OCI-LY3 (cell line): ENCODE data around the gene SHLD3.

Source experiments
- H2AFZ ChIP-seq: fragments of 200-600, 300-600 bp; shearing (Covaris generic); 2 replicates; pipeline ENCODE4 v1.6.0; 2014; ENCODE audit warnings: antibody characterized with exemption, low read depth, low read length
- H3K27ac ChIP-seq: fragments of 200-600, 300-600 bp; sonication (generic); 2 replicates; pipeline ENCODE4 v1.5.1; 2014; ENCODE audit warnings: mild to moderate bottlenecking, low read length, moderate library complexity, mixed read lengths
- H3K27me3 ChIP-seq: fragments of 200-600, 300-600 bp; sonication (generic); 2 replicates; pipeline ENCODE4 v1.6.1; 2014; ENCODE audit warnings: low read depth, low read length, mixed read lengths
- H3K36me3 ChIP-seq: fragments of 200-600, 300-600 bp; sonication (generic); replicated peaks from 2 replicates; pipeline ENCODE3; 2014; ENCODE audit warnings: low read depth, low read length, mixed read lengths
- H3K4me1 ChIP-seq: fragments of 300-600, 200-600 bp; sonication (generic); 2 replicates; pipeline ENCODE4 v1.6.1; 2014; ENCODE audit warnings: low read length, mixed read lengths
- H3K4me2 ChIP-seq: fragments of 200-600, 300-600 bp; sonication (generic); 2 replicates; pipeline ENCODE4 v1.6.1; 2014; ENCODE audit warnings: low read length, mixed read lengths
- H3K4me3 ChIP-seq: fragments of 300-600, 200-600 bp; sonication (generic); 2 replicates; pipeline ENCODE4 v1.5.1; 2014; ENCODE audit warnings: antibody characterized with exemption, mild to moderate bottlenecking, low read length, moderate library complexity
- H3K79me2 ChIP-seq: fragments of 300-600, 200-600 bp; shearing (Covaris generic); 2 replicates; pipeline ENCODE4 v1.6.1; 2014; ENCODE audit warnings: mild to moderate bottlenecking, low read length, mixed read lengths
- H3K9ac ChIP-seq: fragments of 300-600, 200-600 bp; shearing (Covaris generic); 2 replicates; pipeline ENCODE4 v1.6.0; 2014; ENCODE audit warnings: mild to moderate bottlenecking, low read length, moderate library complexity
- H3K9me3 ChIP-seq: fragments of 200-600, 300-600 bp; shearing (Covaris generic); 2 replicates; pipeline ENCODE4 v1.6.1; 2014; ENCODE audit warnings: low read length, mixed read lengths; ENCODE audit not compliant: insufficient read depth
- H4K20me1 ChIP-seq: fragments of 200-600, 300-600 bp; sonication (generic); 2 replicates; pipeline ENCODE4 v1.6.1; 2016; ENCODE audit warnings: low read length, mixed read lengths; ENCODE audit not compliant: insufficient read depth
- CTCF ChIP-seq: fragments of 200-600, 300-600 bp; sonication (generic); IDR thresholded peaks from 2 replicates; pipeline ENCODE4 v1.5.1; 2014; ENCODE audit warnings: antibody characterized with exemption, low read length, low read depth
- EZH2phosphoT487 ChIP-seq: fragments of 200-600 bp; shearing (Covaris generic); IDR thresholded peaks from 2 replicates; pipeline ENCODE4 v1.6.1; 2018; ENCODE audit warnings: antibody characterized with exemption, mixed run types, low read depth

SHLD3 gene

GRCh38 chr5:65623482-65623881 is 1.3 kb upstream of the SHLD3 start:
- H4K20me1 ChIP-seq = no peaks in the 10 kb centered on the region
- peaks cover 14% of the 10 kb centered on the region for H3K4me1 ChIP-seq
- H3K9me3 ChIP-seq = no peaks in the 10 kb centered on the region
- peak overlapping the region; percentile 96 for H3K4me3 ChIP-seq
- no peaks in the 10 kb centered on the region for H3K27me3 ChIP-seq
- H3K36me3 ChIP-seq = no peaks in the 10 kb centered on the region
- no peak overlapping the region for H2AFZ ChIP-seq
- TF ChIP-seq CTCF (no peak), EZH2phosphoT487 (no peak)
- no peak overlapping the region for H3K27ac ChIP-seq
- peak overlapping the region; percentile 91 for H3K4me2 ChIP-seq
- peaks cover 51% of the 10 kb centered on the region for H3K79me2 ChIP-seq
- H3K9ac ChIP-seq = peak overlapping the region; percentile 89

GRCh38 chr5:65624025-65624570 is 729 bp upstream of the SHLD3 start, which contains the start of gene TRIM23:
Gene TRIM23, minus strand, starts transcription at chr5:65624333. Its CDS starts 59 bp downstream, at chr5:65624274.
- Histone ChIP-seq H3K9ac (peak within 1 kb of the TSS; percentile 89), H3K27me3 (no peaks in the 10 kb centered on the region), H3K4me2 (peak within 1 kb of the TSS; percentile 91), H3K9me3 (no peaks in the 10 kb centered on the region), H3K4me1 (peaks cover 14% of the 10 kb centered on the region), H3K79me2 (peaks cover 51% of the 10 kb centered on the region), H4K20me1 (no peaks in the 10 kb centered on the region), H3K27ac (peak within 1 kb of the TSS; percentile 84), H2AFZ (peak within 1 kb of the TSS; percentile 92), H3K36me3 (no peaks in the 10 kb centered on the region), H3K4me3 (peak within 1 kb of the TSS; percentile 96)
- TF ChIP-seq CTCF (no peak), EZH2phosphoT487 (no peak)

GRCh38 chr5:65625743-65626142 is 916 bp downstream of the SHLD3 start:
- H3K27ac ChIP-seq = no peak overlapping the region
- no peaks in the 10 kb centered on the region for H3K9me3 ChIP-seq
- no peaks in the 10 kb centered on the region for H4K20me1 ChIP-seq
- H3K4me1 ChIP-seq = peaks cover 14% of the 10 kb centered on the region
- peak overlapping the region; percentile 96 for H3K4me3 ChIP-seq
- no peaks in the 10 kb centered on the region for H3K27me3 ChIP-seq
- H3K79me2 ChIP-seq = peaks cover 51% of the 10 kb centered on the region
- no peaks in the 10 kb centered on the region for H3K36me3 ChIP-seq
- TF ChIP-seq EZH2phosphoT487 (no peak), CTCF (no peak)
- no peak overlapping the region; the same call in 1 of the 2 replicates for H2AFZ ChIP-seq
- H3K4me2 ChIP-seq = peak overlapping the region; percentile 82
- H3K9ac ChIP-seq = peak overlapping the region; percentile 89

- Histone ChIP-seq H3K4me1 (peaks cover 2% of the 10 kb centered on the region; the same call in 1 of the 2 replicates), H3K9me3 (no peaks in the 10 kb centered on the region), H3K4me3 (no peak overlapping the region), H3K27ac (no peak overlapping the region), H2AFZ (no peak overlapping the region), H3K36me3 (no peaks in the 10 kb centered on the region), H3K4me2 (no peak overlapping the region), H3K27me3 (no peaks in the 10 kb centered on the region), H3K9ac (no peak overlapping the region), H3K79me2 (peaks cover 20% of the 10 kb centered on the region), H4K20me1 (no peaks in the 10 kb centered on the region)
- TF ChIP-seq EZH2phosphoT487 = no peak
- TF ChIP-seq CTCF = no peak
These were observed 6.2 kb downstream of the SHLD3 start for GRCh38 chr5:65630981-65631380.
